Measurements from ENCODE around the gene CELF5.
"Not testable (repeated sequence)": the region's sequence is repeated elsewhere in the genome, so short reads cannot be mapped to it uniquely, and the experiment has no call there.

CELF5 gene

GRCh38 chr19:3208317-3209207 lies 15.9 kb upstream of the CELF5 start:
- no peak for DNase-seq

- no peak for DNase-seq
Measured at GRCh38 chr19:3210347-3211017, 14.0 kb upstream of the CELF5 start.

- no peak for DNase-seq
Measured at GRCh38 chr19:3211191-3211590, 13.3 kb upstream of the CELF5 start.

- DNase-seq = no peak
Measured at GRCh38 chr19:3213159-3213558, 11.3 kb upstream of the CELF5 start.

- DNase-seq = no peak
Measured at GRCh38 chr19:3216874-3217273, 7.6 kb upstream of the CELF5 start.

GRCh38 chr19:3220576-3220975 lies 3.9 kb upstream of the CELF5 start:
- DNase-seq = no peak

- DNase-seq = not testable (repeated sequence)
Measured at GRCh38 chr19:3221576-3221975, 2.9 kb upstream of the CELF5 start.

GRCh38 chr19:3222709-3223108 lies 1.8 kb upstream of the CELF5 start:
- no peak for DNase-seq

- DNase-seq = no peak
Measured at GRCh38 chr19:3225169-3225485, 666 bp downstream of the CELF5 start.

GRCh38 chr19:3225677-3226093 lies 1.2 kb downstream of the CELF5 start:
- DNase-seq = no peak

GRCh38 chr19:3227054-3227626 lies 2.7 kb downstream of the CELF5 start:
- no peak for DNase-seq

GRCh38 chr19:3229346-3229743 lies 4.9 kb downstream of the CELF5 start:
- no peak for DNase-seq

- DNase-seq = no peak
Measured at GRCh38 chr19:3229888-3230496, 5.5 kb downstream of the CELF5 start.

- DNase-seq = no peak
Measured at GRCh38 chr19:3231288-3231687, 6.8 kb downstream of the CELF5 start.

GRCh38 chr19:3233116-3233515 lies 8.7 kb downstream of the CELF5 start:
- DNase-seq = no peak

GRCh38 chr19:3233831-3234230 lies 9.4 kb downstream of the CELF5 start:
- DNase-seq = no peak

GRCh38 chr19:3234800-3235199 lies 10.3 kb downstream of the CELF5 start:
- DNase-seq = no peak

GRCh38 chr19:3235604-3236003 lies 11.1 kb downstream of the CELF5 start:
- not testable (repeated sequence) for DNase-seq

- no peak for DNase-seq
Measured at GRCh38 chr19:3236272-3236671, 11.8 kb downstream of the CELF5 start.

GRCh38 chr19:3238066-3238561 lies 13.7 kb downstream of the CELF5 start:
- no peak for DNase-seq

GRCh38 chr19:3239367-3239766 lies 14.9 kb downstream of the CELF5 start:
- DNase-seq = no peak

- DNase-seq = no peak
Measured at GRCh38 chr19:3243819-3244700, 19.6 kb downstream of the CELF5 start.

Measured in DMS79 (cell line).